Rectal smooth muscle tissue (tissue), 1 donor: ENCODE measurements around the gene ST8SIA5.

ENCODE experiments used
- H3K27ac ChIP-seq: one replicate; pipeline ENCODE4 v1.7.0; 2013; ENCODE audit warnings: low read depth, low read length, inconsistent platforms
- H3K27me3 ChIP-seq: one replicate; pipeline ENCODE4 v1.7.0; 2013; ENCODE audit warnings: low read length; ENCODE audit not compliant: control insufficient read depth, insufficient read depth
- H3K36me3 ChIP-seq: one replicate; pipeline ENCODE4 v1.7.0; 2013; ENCODE audit warnings: low read length; ENCODE audit not compliant: control insufficient read depth, insufficient read depth
- H3K4me1 ChIP-seq: one replicate; pipeline ENCODE4 v1.7.0; 2013; ENCODE audit warnings: low read length; ENCODE audit not compliant: control insufficient read depth, insufficient read depth
- H3K4me3 ChIP-seq: one replicate; pipeline ENCODE4 v1.7.0; 2013; ENCODE audit warnings: low read length
- H3K9ac ChIP-seq: one replicate; pipeline ENCODE4 v1.7.0; 2013; ENCODE audit warnings: low read length

The ST8SIA5 gene

DNA sequence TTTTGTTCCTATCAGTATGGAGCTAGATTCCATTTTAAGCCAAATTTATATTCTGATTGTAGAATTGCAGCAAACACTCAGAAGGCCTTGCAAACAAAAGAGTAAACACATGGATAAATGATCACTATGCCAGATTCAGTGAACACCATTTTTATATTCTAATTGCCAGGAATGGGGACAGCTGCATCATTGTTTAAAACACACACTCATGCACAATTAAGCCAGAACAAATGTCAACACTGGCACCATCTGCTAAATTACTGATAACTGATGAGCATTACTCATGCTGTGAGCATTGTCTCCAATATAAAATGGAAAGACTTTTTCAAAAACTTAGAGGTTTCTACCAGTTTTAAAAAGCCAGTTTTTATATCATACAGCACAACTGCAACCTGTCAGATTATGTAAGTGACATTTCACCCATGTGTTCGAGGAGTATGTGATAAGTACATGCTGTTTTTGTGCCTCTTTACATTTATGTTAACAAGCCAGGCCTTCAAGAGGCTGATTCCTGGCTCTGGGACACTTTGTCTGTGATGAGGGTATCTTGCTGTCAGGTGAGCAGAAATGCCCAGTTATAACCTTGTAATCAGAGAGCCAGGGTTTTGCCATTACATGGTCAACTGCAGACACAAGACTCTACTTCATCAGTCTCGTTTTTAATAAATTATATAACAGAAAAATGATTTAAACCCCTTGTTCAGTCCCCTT is 4.4 kb upstream of the ST8SIA5 start:
- Histone ChIP-seq H3K9ac (no peak overlapping the region), H3K27me3 (peaks cover 4% of the 10 kb centered on the region), H3K4me3 (no peak overlapping the region), H3K4me1 (no peaks in the 10 kb centered on the region), H3K27ac (no peak overlapping the region), H3K36me3 (no peaks in the 10 kb centered on the region)

DNA sequence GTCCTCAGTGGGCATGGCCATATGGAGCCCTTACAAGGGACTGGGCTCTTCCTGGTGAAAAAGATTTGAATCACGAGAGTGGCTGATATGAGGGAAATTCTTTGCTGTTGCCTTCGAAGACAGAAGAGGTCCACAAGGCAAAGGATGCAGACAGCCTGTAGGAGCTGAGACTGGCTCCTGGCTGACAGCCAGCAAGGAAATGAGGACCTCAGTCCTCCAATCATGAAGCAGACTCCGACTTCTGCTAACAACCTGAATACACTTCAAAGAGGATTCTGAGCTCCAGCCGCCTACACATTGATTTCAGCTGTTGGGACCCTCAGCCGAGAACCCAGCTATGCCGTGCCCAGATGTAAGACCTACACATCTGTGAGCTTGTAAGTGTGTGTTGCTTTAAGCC is 3.0 kb upstream of the ST8SIA5 start:
- no peaks in the 10 kb centered on the region for H3K4me1 ChIP-seq
- H3K36me3 ChIP-seq: no peaks in the 10 kb centered on the region
- H3K4me3 ChIP-seq: no peak overlapping the region
- H3K27ac ChIP-seq: no peak overlapping the region
- H3K9ac ChIP-seq: no peak overlapping the region
- peaks cover 4% of the 10 kb centered on the region for H3K27me3 ChIP-seq

DNA sequence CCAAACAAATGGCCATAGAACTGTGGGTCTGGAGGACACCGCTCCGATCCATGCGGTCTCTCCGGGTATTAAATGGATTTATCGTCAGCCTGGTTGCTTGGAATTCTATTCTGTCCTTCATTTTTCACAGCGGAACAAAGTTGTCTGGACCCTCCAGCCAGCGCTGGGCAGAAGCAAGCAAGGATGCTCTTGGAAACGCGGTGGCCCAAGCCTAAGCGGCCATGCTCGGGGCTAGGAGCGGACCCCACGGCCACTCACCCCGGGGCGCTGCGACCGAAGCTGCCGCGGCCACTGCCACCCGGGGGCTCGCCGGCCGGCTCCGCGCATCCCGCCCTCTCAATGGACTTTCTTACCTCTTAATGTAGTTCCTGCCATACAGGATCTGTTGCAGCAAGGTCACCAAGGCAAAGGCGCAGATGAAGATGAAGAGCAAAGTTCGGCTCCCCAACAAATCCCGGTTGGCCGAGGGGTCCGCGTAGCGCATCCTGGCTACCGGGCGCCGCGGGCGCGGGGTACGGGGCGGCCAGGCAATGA is 761 bp downstream of the ST8SIA5 start:
- Histone ChIP-seq H3K27ac (no peak overlapping the region), H3K9ac (no peak overlapping the region), H3K27me3 (peaks cover 4% of the 10 kb centered on the region), H3K4me3 (peak overlapping the region; percentile 9), H3K36me3 (no peaks in the 10 kb centered on the region), H3K4me1 (no peaks in the 10 kb centered on the region)

DNA sequence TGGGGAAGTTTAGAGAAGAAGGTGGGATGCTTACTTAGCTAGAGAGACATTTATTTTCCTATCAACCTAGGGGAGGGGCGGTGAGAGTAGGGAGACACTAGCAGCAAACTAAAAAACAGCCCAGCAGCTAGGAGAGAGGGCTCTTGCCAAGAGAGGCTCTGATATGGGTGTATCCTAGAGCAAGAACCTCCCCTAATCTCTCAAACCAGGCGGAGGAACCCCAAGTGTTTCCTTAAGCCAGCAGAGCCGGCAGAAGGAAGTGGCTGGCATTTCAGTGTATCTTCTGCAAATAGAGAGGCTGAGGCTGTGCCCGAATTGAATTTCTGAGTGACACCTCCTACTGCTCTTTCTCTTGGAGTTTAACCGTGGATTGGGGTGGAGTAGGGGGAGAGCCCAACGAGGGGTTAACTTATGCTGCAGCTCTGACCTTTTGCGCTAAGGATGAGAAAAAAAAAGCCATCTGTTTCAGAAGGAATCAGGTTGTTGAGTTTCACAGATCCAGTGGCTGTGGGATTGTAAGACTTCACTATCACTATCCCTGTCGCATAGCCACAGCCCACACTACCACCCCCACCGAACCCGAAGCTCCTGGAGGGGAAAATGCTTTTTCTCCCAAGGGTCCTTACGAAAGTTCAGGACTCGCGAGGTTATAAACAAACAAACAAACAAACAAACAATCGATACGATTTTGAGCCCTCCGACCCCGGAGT is 1.4 kb downstream of the ST8SIA5 start:
- Histone ChIP-seq H3K4me3 (no peak overlapping the region), H3K27ac (no peak overlapping the region)

DNA sequence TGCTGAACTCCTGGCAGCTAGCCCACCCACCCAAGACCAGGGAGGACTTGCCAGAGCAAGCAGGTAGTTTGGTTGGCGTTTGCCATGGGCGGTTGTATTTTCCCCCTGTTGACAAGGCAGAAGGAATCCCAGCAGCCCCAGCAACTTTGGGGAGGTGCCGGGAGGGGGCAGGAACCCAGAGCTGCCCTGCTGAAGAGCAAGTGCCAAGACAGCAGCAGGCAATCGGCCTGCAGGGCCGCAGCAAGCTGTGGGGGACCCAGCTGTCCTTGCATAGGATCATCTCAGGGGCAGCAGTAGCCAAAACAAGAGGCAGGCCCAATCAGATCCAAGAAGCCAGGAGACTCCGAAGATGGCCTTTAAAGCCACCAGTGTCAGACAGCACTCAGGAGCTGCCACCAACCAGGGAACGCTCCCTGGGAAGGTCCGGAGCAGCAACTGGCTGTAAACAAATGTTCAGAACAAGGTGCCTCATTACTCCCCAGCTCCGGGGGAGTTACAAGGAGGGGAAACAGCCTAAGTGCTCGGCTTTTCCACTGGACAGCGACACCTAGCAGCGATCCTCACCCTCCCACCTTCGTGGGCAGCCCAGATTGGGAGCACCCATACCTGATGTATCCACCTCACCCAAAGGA is 2.1 kb downstream of the ST8SIA5 start:
- Histone ChIP-seq H3K4me3 (no peak overlapping the region), H3K36me3 (no peaks in the 10 kb centered on the region), H3K27ac (no peak overlapping the region), H3K27me3 (peaks cover 4% of the 10 kb centered on the region), H3K9ac (no peak overlapping the region), H3K4me1 (no peaks in the 10 kb centered on the region)

More for the DNA sequence above, 1.4 kb downstream of the ST8SIA5 start:
- H3K9ac ChIP-seq: no peak overlapping the region
- H3K4me1 ChIP-seq: no peaks in the 10 kb centered on the region
- H3K36me3 ChIP-seq: no peaks in the 10 kb centered on the region
- H3K27me3 ChIP-seq: peaks cover 4% of the 10 kb centered on the region

DNA sequence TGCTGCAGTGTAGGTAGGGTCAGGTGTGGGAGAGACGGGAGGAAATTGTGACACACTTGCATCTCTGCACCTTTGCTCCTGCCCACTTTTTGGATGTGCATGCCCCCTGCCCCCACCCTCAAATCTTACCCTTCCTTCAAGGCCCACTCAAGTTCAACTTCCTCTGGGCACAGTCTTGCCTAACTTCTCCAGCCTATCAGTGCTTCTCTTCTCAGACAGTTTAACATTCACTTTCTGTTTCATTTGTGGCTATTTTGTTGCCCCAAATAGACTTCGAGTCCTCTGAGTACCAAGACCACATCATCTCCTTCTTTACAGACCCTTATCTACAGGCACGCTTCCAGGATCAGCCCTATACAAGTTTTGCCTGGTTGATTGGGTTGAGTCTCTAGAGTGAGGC is 2.7 kb downstream of the ST8SIA5 start:
- Histone ChIP-seq H3K27me3 (peaks cover 4% of the 10 kb centered on the region), H3K27ac (no peak overlapping the region), H3K4me3 (no peak overlapping the region), H3K4me1 (no peaks in the 10 kb centered on the region), H3K36me3 (no peaks in the 10 kb centered on the region), H3K9ac (no peak overlapping the region)

DNA sequence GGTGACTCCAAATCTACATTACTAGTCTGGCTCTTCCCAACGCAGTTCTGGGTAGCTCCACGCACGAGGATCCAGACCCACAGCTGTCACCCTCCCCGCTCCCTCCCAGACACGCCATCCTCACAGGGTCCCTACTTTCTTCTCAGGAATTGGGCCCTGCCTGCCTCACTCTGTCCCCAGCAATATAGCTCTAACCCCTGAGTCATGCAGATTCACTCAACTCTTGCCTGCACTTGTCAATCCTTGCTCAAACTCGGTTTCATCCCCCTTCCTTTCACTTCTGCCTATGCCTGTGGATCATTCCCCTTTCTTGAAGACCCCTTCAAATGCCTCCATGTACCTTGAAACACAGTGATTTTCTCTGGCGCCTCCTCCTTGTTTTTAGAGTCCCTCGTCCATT is 5.0 kb downstream of the ST8SIA5 start:
- Histone ChIP-seq H3K4me1 (no peaks in the 10 kb centered on the region), H3K36me3 (no peaks in the 10 kb centered on the region), H3K27me3 (no peaks in the 10 kb centered on the region), H3K27ac (no peak overlapping the region), H3K4me3 (no peak overlapping the region), H3K9ac (no peak overlapping the region)

DNA sequence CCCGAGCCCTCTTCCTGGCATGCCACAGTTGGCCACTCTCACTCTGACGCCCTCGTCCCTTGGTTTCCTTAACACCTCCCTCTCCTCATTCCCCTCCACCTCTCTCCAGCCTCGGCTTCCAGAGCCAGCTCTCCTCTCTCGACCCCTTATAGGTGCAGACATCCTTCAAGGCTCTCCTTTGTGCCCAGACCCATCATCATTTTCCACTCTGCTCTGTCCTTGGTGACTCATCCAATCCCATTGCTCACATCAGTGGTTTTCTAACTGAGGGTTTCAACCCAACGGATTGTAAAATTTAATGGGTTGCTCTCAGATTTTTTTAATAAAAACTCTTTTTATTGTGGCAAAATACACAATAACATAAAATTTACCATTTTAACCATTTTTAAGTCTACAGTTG is 6.2 kb downstream of the ST8SIA5 start:
- no peak overlapping the region for H3K4me3 ChIP-seq
- no peaks in the 10 kb centered on the region for H3K4me1 ChIP-seq
- H3K9ac ChIP-seq: no peak overlapping the region
- H3K36me3 ChIP-seq: no peaks in the 10 kb centered on the region
- no peak overlapping the region for H3K27ac ChIP-seq
- no peaks in the 10 kb centered on the region for H3K27me3 ChIP-seq

DNA sequence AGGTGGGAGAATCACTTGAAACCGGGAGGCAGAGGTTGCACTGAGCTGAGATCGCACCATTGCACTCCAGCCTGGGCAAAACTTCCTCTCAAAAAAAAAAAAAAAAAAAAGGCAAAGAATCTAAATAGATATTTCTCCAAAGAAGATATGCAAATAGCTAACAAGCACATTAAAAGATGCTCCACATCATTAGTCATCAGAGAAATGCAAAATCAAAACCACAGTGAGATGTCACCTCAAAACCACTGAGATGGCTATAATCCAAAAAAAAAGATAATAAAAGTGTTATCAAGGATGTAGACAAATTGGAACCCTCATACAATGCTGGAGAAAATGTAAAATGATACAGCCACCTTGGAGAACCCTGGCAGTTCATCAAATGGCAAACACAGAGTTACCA is 8.4 kb downstream of the ST8SIA5 start:
- H3K4me3 ChIP-seq: no peak overlapping the region
- H3K27ac ChIP-seq: no peak overlapping the region
- H3K9ac ChIP-seq: no peak overlapping the region
- H3K4me1 ChIP-seq: no peaks in the 10 kb centered on the region
- no peaks in the 10 kb centered on the region for H3K36me3 ChIP-seq
- no peaks in the 10 kb centered on the region for H3K27me3 ChIP-seq

DNA sequence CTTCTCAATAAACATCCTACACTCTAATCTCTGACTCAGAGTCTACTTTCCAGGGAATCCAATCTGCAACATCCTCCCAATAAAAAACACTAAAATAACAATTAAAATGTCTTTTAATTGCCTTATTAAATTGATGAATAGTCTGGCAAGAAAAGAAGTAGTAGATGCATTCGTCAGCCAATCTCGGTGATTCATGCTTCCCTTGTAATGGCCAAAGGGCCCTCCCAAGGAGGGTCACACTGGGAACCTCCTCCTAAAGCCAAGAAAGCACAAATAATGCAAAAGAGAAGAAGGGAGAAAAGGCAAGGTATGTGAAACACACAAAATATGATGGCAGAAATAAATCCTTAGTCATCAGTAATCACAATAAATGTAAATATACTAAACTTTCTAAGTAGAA is 16.8 kb downstream of the ST8SIA5 start:
- Histone ChIP-seq H3K9ac (no peak overlapping the region), H3K36me3 (no peaks in the 10 kb centered on the region), H3K27ac (no peak overlapping the region), H3K4me3 (no peak overlapping the region), H3K27me3 (no peaks in the 10 kb centered on the region), H3K4me1 (no peaks in the 10 kb centered on the region)

DNA sequence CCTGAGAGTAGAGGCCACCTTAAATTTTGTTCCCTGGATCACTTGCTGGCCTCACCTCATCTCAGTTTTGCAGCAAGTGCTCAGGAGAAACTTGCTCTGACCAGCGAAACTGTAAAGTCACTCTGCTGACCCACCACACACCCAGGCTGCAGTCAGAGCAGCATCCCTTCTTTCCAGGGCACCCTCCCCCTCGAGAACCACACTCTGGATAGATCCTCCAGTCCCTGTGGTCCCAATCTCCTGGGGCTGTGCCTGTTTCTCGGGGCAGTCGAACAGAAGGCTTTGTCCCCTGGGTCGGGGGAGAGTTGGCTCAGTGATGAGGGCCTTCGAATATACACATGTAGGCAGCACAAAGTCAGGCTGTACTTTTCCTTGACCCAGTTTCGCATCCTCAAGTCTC is 18.4 kb downstream of the ST8SIA5 start:
- no peaks in the 10 kb centered on the region for H3K36me3 ChIP-seq
- H3K27ac ChIP-seq: no peak overlapping the region
- H3K9ac ChIP-seq: no peak overlapping the region
- no peaks in the 10 kb centered on the region for H3K27me3 ChIP-seq
- H3K4me3 ChIP-seq: no peak overlapping the region
- H3K4me1 ChIP-seq: no peaks in the 10 kb centered on the region

DNA sequence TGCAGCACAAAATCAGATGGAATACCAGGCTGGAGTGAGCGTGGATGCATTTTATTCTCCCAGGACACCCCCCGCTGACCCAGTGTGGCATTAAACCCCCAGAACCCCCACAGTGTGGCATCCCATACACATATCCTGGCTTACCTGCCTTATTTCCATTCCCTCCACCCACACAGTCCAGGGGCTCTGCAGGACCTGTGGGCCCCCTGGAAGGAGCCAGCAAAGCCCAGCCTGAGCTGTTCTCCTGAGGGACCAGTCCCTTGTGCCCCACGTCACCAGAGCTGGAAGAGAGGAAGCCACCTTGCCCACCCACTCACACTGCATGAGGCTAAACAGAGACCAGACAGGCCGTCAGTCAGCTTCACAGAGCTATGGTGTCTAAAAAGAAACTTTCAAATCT is 20.1 kb downstream of the ST8SIA5 start:
- Histone ChIP-seq H3K27me3 (no peaks in the 10 kb centered on the region), H3K4me1 (no peaks in the 10 kb centered on the region), H3K9ac (no peak overlapping the region), H3K4me3 (no peak overlapping the region), H3K36me3 (no peaks in the 10 kb centered on the region), H3K27ac (no peak overlapping the region)
